ENCODE data around the gene BSND. TPM values are rescaled to one million over a fixed set of nuclear protein-coding genes. Genes with fewer than 3 reads are reported as not detected.
A peak's percentile ranks its signal among the peaks of the same experiment; 100 is the strongest.

The BSND gene
- total and polyA plus RNA-seq, 5 donors from 2014 or later: not detected

- Mint-ChIP-seq H3K9me3 (no peaks in the 10 kb centered on the region), H3K27me3 (peaks cover 6% of the 10 kb centered on the region), H3K4me3 (no peak overlapping the region), H3K27ac (no peak overlapping the region), H3K4me1 (no peaks in the 10 kb centered on the region), H3K36me3 (no peaks in the 10 kb centered on the region)
- H3K27ac ChIP-seq (ENCODE audit: insufficient read depth, low read length, poor library complexity, severe bottlenecking): no peak overlapping the region
- H3K4me1 ChIP-seq (ENCODE audit: control insufficient read depth, insufficient read depth, low read length, poor library complexity, severe bottlenecking): no peaks in the 10 kb centered on the region
- no peak for ATAC-seq (ENCODE audit: low read depth in 2 of 2)
- no peaks in the 10 kb centered on the region for H3K9me3 ChIP-seq (ENCODE audit: control insufficient read depth in 2 of 2, low read length in 2 of 2)
- H3K4me3 ChIP-seq (ENCODE audit: low read depth, low read length): no peak overlapping the region
- no peak for DNase-seq
- no peaks in the 10 kb centered on the region for H3K27me3 ChIP-seq (ENCODE audit: control insufficient read depth, insufficient read depth, low read length)
- H3K36me3 ChIP-seq (ENCODE audit: control insufficient read depth, insufficient read depth, low read length): no peaks in the 10 kb centered on the region
Observed at GRCh38 chr1:54989473-54989872, 9.3 kb upstream of the BSND start.

- H3K4me3 ChIP-seq (ENCODE audit: low read depth, low read length): no peak overlapping the region
- no peaks in the 10 kb centered on the region for H3K4me1 ChIP-seq (ENCODE audit: control insufficient read depth, insufficient read depth, low read length, poor library complexity, severe bottlenecking)
- DNase-seq: no peak
- Mint-ChIP-seq H3K4me1 (peaks cover 0 to 6% (median 2%) of the 10 kb centered on the region in 4 donors), H3K4me3 (no peak overlapping the region), H3K36me3 (no peaks in the 10 kb centered on the region), H3K27me3 (peaks cover 13% of the 10 kb centered on the region), H3K27ac (no peak overlapping the region), H3K9me3 (no peaks in the 10 kb centered on the region)
- no peak for ATAC-seq (ENCODE audit: low read depth in 2 of 2)
- H3K27me3 ChIP-seq (ENCODE audit: control insufficient read depth, insufficient read depth, low read length): no peaks in the 10 kb centered on the region
- H3K9me3 ChIP-seq (ENCODE audit: control insufficient read depth in 2 of 2, low read length in 2 of 2): no peaks in the 10 kb centered on the region
- no peak overlapping the region for H3K27ac ChIP-seq (ENCODE audit: insufficient read depth, low read length, poor library complexity, severe bottlenecking)
- H3K36me3 ChIP-seq (ENCODE audit: control insufficient read depth, insufficient read depth, low read length): no peaks in the 10 kb centered on the region
Observed at GRCh38 chr1:54989968-54990810, 8.5 kb upstream of the BSND start.

- peaks cover 0 to 13% (median 8%) of the 10 kb centered on the region in 4 donors for H3K4me1 Mint-ChIP-seq
- no peaks in the 10 kb centered on the region for H3K36me3 ChIP-seq (ENCODE audit: control insufficient read depth, insufficient read depth, low read length)
- no peaks in the 10 kb centered on the region for H3K27me3 ChIP-seq (ENCODE audit: control insufficient read depth, insufficient read depth, low read length)
- H3K9me3 ChIP-seq (ENCODE audit: control insufficient read depth in 2 of 2, low read length in 2 of 2): no peaks in the 10 kb centered on the region
- peaks cover 16% of the 10 kb centered on the region for H3K27me3 Mint-ChIP-seq
- no peak overlapping the region for H3K4me3 Mint-ChIP-seq
- peaks cover 4% of the 10 kb centered on the region for H3K4me1 ChIP-seq (ENCODE audit: control insufficient read depth, insufficient read depth, low read length, poor library complexity, severe bottlenecking)
- no peak for ATAC-seq (ENCODE audit: low read depth in 2 of 2)
- peaks cover 0 to 3% (median 0%) of the 10 kb centered on the region in 7 donors for H3K9me3 Mint-ChIP-seq
- H3K36me3 Mint-ChIP-seq: no peaks in the 10 kb centered on the region
- H3K27ac ChIP-seq (ENCODE audit: insufficient read depth, low read length, poor library complexity, severe bottlenecking): no peak overlapping the region
- H3K4me3 ChIP-seq (ENCODE audit: low read depth, low read length): no peak overlapping the region
- H3K27ac Mint-ChIP-seq: no peak overlapping the region
- DNase-seq: no peak
Observed at GRCh38 chr1:54990916-54991315, 7.8 kb upstream of the BSND start.

GRCh38 chr1:54991939-54992338, 6.8 kb upstream of the BSND start:
- H3K9me3 Mint-ChIP-seq: peaks cover 0 to 5% (median 0%) of the 10 kb centered on the region in 7 donors
- no peak overlapping the region for H3K4me3 Mint-ChIP-seq
- peaks cover 0 to 22% (median 14%) of the 10 kb centered on the region in 4 donors for H3K4me1 Mint-ChIP-seq
- peaks cover 26% of the 10 kb centered on the region for H3K27me3 Mint-ChIP-seq
- Histone ChIP-seq H3K27ac (ENCODE audit: insufficient read depth, low read length, poor library complexity, severe bottlenecking) (no peak overlapping the region), H3K4me1 (ENCODE audit: control insufficient read depth, insufficient read depth, low read length, poor library complexity, severe bottlenecking) (peaks cover 11% of the 10 kb centered on the region), H3K27me3 (ENCODE audit: control insufficient read depth, insufficient read depth, low read length) (no peaks in the 10 kb centered on the region), H3K9me3 (ENCODE audit: control insufficient read depth in 2 of 2, low read length in 2 of 2) (no peaks in the 10 kb centered on the region), H3K36me3 (ENCODE audit: control insufficient read depth, insufficient read depth, low read length) (no peaks in the 10 kb centered on the region), H3K4me3 (ENCODE audit: low read depth, low read length) (no peak overlapping the region)
- ATAC-seq (ENCODE audit: low read depth in 2 of 2): no peak
- no peak for DNase-seq
- H3K36me3 Mint-ChIP-seq: no peaks in the 10 kb centered on the region
- H3K27ac Mint-ChIP-seq: no peak overlapping the region

GRCh38 chr1:54993140-54993539, 5.6 kb upstream of the BSND start:
- Mint-ChIP-seq H3K36me3 (no peaks in the 10 kb centered on the region), H3K27ac (no peak overlapping the region), H3K4me1 (peaks cover 0 to 27% (median 15%) of the 10 kb centered on the region in 4 donors), H3K9me3 (peaks cover 0 to 5% (median 0%) of the 10 kb centered on the region in 7 donors), H3K27me3 (peaks cover 36% of the 10 kb centered on the region), H3K4me3 (no peak overlapping the region)
- no peaks in the 10 kb centered on the region for H3K36me3 ChIP-seq (ENCODE audit: control insufficient read depth, insufficient read depth, low read length)
- DNase-seq: no peak
- H3K9me3 ChIP-seq (ENCODE audit: control insufficient read depth in 2 of 2, low read length in 2 of 2): no peaks in the 10 kb centered on the region
- no peak overlapping the region for H3K4me3 ChIP-seq (ENCODE audit: low read depth, low read length)
- peaks cover 7% of the 10 kb centered on the region for H3K27me3 ChIP-seq (ENCODE audit: control insufficient read depth, insufficient read depth, low read length)
- H3K27ac ChIP-seq (ENCODE audit: insufficient read depth, low read length, poor library complexity, severe bottlenecking): no peak overlapping the region
- ATAC-seq (ENCODE audit: low read depth in 2 of 2): no peak
- peaks cover 13% of the 10 kb centered on the region for H3K4me1 ChIP-seq (ENCODE audit: control insufficient read depth, insufficient read depth, low read length, poor library complexity, severe bottlenecking)

- peaks cover 11% of the 10 kb centered on the region for H3K27me3 ChIP-seq (ENCODE audit: control insufficient read depth, insufficient read depth, low read length)
- Mint-ChIP-seq H3K27me3 (peaks cover 41% of the 10 kb centered on the region), H3K36me3 (no peaks in the 10 kb centered on the region), H3K9me3 (peaks cover 0 to 5% (median 0%) of the 10 kb centered on the region in 7 donors), H3K4me3 (no peak overlapping the region), H3K27ac (no peak overlapping the region), H3K4me1 (peaks cover 0 to 27% (median 15%) of the 10 kb centered on the region in 4 donors)
- H3K4me3 ChIP-seq (ENCODE audit: low read depth, low read length): no peak overlapping the region
- peaks cover 13% of the 10 kb centered on the region for H3K4me1 ChIP-seq (ENCODE audit: control insufficient read depth, insufficient read depth, low read length, poor library complexity, severe bottlenecking)
- H3K27ac ChIP-seq (ENCODE audit: insufficient read depth, low read length, poor library complexity, severe bottlenecking): no peak overlapping the region
- H3K36me3 ChIP-seq (ENCODE audit: control insufficient read depth, insufficient read depth, low read length): no peaks in the 10 kb centered on the region
- no peak for DNase-seq
- ATAC-seq (ENCODE audit: low read depth in 2 of 2): no peak
- no peaks in the 10 kb centered on the region for H3K9me3 ChIP-seq (ENCODE audit: control insufficient read depth in 2 of 2, low read length in 2 of 2)
Observed at GRCh38 chr1:54994355-54994990, 4.3 kb upstream of the BSND start.

GRCh38 chr1:54995013-54995760, 3.5 kb upstream of the BSND start:
- no peaks in the 10 kb centered on the region for H3K9me3 ChIP-seq (ENCODE audit: control insufficient read depth in 2 of 2, low read length in 2 of 2)
- Mint-ChIP-seq H3K9me3 (peaks cover 0 to 5% (median 0%) of the 10 kb centered on the region in 7 donors), H3K27me3 (peaks cover 46% of the 10 kb centered on the region), H3K36me3 (no peaks in the 10 kb centered on the region), H3K27ac (peak overlapping the region in 2 of 3 donors; percentile 20 to 39), H3K4me3 (peak overlapping the region in 3 of 4 donors; percentile 17 to 63 (median 35)), H3K4me1 (peaks cover 0 to 27% (median 15%) of the 10 kb centered on the region in 4 donors)
- ATAC-seq (ENCODE audit: low read depth in 2 of 2) (no peak), DNase-seq (no peak)
- H3K27ac ChIP-seq (ENCODE audit: insufficient read depth, low read length, poor library complexity, severe bottlenecking): no peak overlapping the region
- H3K4me3 ChIP-seq (ENCODE audit: low read depth, low read length): no peak overlapping the region
- no peaks in the 10 kb centered on the region for H3K36me3 ChIP-seq (ENCODE audit: control insufficient read depth, insufficient read depth, low read length)
- H3K4me1 ChIP-seq (ENCODE audit: control insufficient read depth, insufficient read depth, low read length, poor library complexity, severe bottlenecking): peaks cover 13% of the 10 kb centered on the region
- H3K27me3 ChIP-seq (ENCODE audit: control insufficient read depth, insufficient read depth, low read length): peaks cover 11% of the 10 kb centered on the region
